ENCODE results near the gene NOTUM. TPM values are rescaled to one million over a fixed set of nuclear protein-coding genes. Genes with fewer than 3 reads are reported as not detected.

The NOTUM gene
- total and polyA plus RNA-seq, 7 experiments from 2014 or later: 0.35 to 0.82 TPM; not detected in 5

- Mint-ChIP-seq H3K9me3 (no peaks in the 10 kb centered on the region), H3K36me3 (peaks cover 0 to 4% (median 0%) of the 10 kb centered on the region in 5 donors), H3K4me3 (no peak overlapping the region), H3K4me1 (peaks cover 0 to 6% (median 0%) of the 10 kb centered on the region in 7 donors), H3K27me3 (no peaks in the 10 kb centered on the region), H3K27ac (no peak overlapping the region)
- H3K36me3 ChIP-seq (ENCODE audit: control insufficient read depth in 2 of 3, insufficient read depth in 3 of 3, low read length in 3 of 3): peaks cover 0 to 14% (median 0%) of the 10 kb centered on the region in 3 experiments
- H3K27me3 ChIP-seq (ENCODE audit: control insufficient read depth in 2 of 2, insufficient read depth in 2 of 2, low read length in 2 of 2): no peaks in the 10 kb centered on the region
- ATAC-seq: no peak
- no peaks in the 10 kb centered on the region for H3K9me3 ChIP-seq (ENCODE audit: control insufficient read depth in 2 of 3, low read length in 3 of 3)
- H3K4me1 ChIP-seq (ENCODE audit: control insufficient read depth in 2 of 2, insufficient read depth in 2 of 2, low read length in 2 of 2): no peaks in the 10 kb centered on the region
- DNase-seq: no peak
- intact Hi-C loops (cut with micrococcal nuclease): no loop called here
- no peak overlapping the region for H3K4me3 ChIP-seq (ENCODE audit: low read length)
- H3K27ac ChIP-seq (ENCODE audit: low read depth, low read length): no peak overlapping the region
- POLR2A ChIA-PET: no interaction called here
- CTCF ChIA-PET: no interaction called here
Measured at GRCh38 chr17:82000803-82001570, 40.0 kb upstream of the NOTUM start.

- POLR2A ChIA-PET: no interaction called here
- ATAC-seq (no peak), DNase-seq (no peak)
- H3K36me3 Mint-ChIP-seq: peaks cover 0 to 7% (median 0%) of the 10 kb centered on the region in 5 donors
- no peaks in the 10 kb centered on the region for H3K27me3 Mint-ChIP-seq
- no peak overlapping the region for H3K4me3 Mint-ChIP-seq
- H3K9me3 ChIP-seq (ENCODE audit: control insufficient read depth in 2 of 3, low read length in 3 of 3): no peaks in the 10 kb centered on the region
- intact Hi-C loops (cut with micrococcal nuclease): no loop called here
- H3K27ac ChIP-seq (ENCODE audit: low read depth, low read length): no peak overlapping the region
- peaks cover 0 to 19% (median 0%) of the 10 kb centered on the region in 3 experiments for H3K36me3 ChIP-seq (ENCODE audit: control insufficient read depth in 2 of 3, insufficient read depth in 3 of 3, low read length in 3 of 3)
- no peak overlapping the region for H3K27ac Mint-ChIP-seq
- H3K27me3 ChIP-seq (ENCODE audit: control insufficient read depth in 2 of 2, insufficient read depth in 2 of 2, low read length in 2 of 2): no peaks in the 10 kb centered on the region
- peaks cover 0 to 3% (median 0%) of the 10 kb centered on the region in 7 donors for H3K4me1 Mint-ChIP-seq
- no peak overlapping the region for H3K4me3 ChIP-seq (ENCODE audit: low read length)
- CTCF ChIA-PET: no interaction called here
- no peaks in the 10 kb centered on the region for H3K9me3 Mint-ChIP-seq
- H3K4me1 ChIP-seq (ENCODE audit: control insufficient read depth in 2 of 2, insufficient read depth in 2 of 2, low read length in 2 of 2): no peaks in the 10 kb centered on the region
Measured at GRCh38 chr17:81999976-82000802, 39.2 kb upstream of the NOTUM start.

- Histone ChIP-seq H3K27me3 (ENCODE audit: control insufficient read depth in 2 of 2, insufficient read depth in 2 of 2, low read length in 2 of 2) (no peaks in the 10 kb centered on the region), H3K36me3 (ENCODE audit: control insufficient read depth in 2 of 3, insufficient read depth in 3 of 3, low read length in 3 of 3) (peaks cover 0 to 19% (median 0%) of the 10 kb centered on the region in 3 experiments), H3K4me3 (ENCODE audit: low read length) (no peak overlapping the region), H3K4me1 (ENCODE audit: control insufficient read depth in 2 of 2, insufficient read depth in 2 of 2, low read length in 2 of 2) (no peaks in the 10 kb centered on the region), H3K9me3 (ENCODE audit: control insufficient read depth in 2 of 3, low read length in 3 of 3) (no peaks in the 10 kb centered on the region), H3K27ac (ENCODE audit: low read depth, low read length) (no peak overlapping the region)
- Mint-ChIP-seq H3K27ac (no peak overlapping the region), H3K4me1 (peaks cover 0 to 3% (median 0%) of the 10 kb centered on the region in 7 donors), H3K36me3 (peaks cover 0 to 7% (median 0%) of the 10 kb centered on the region in 5 donors), H3K9me3 (no peaks in the 10 kb centered on the region), H3K27me3 (no peaks in the 10 kb centered on the region), H3K4me3 (no peak overlapping the region)
- ChIA-PET POLR2A (no interaction called here), CTCF (interaction anchor here (0.7 kb wide), 1 partner anchor 31 kb away, joined by 3 read pairs; no protein-coding TSS in a partner anchor)
- intact Hi-C loops (cut with micrococcal nuclease): no loop called here
- DNase-seq (no peak), ATAC-seq (no peak)
Measured at GRCh38 chr17:81999587-81999975, 38.6 kb upstream of the NOTUM start.

GRCh38 chr17:81998691-81999438 is 37.9 kb upstream of the NOTUM start:
- no peaks in the 10 kb centered on the region for H3K9me3 Mint-ChIP-seq
- no peak overlapping the region for H3K4me3 ChIP-seq (ENCODE audit: low read length)
- no peak for DNase-seq
- H3K27me3 ChIP-seq (ENCODE audit: control insufficient read depth in 2 of 2, insufficient read depth in 2 of 2, low read length in 2 of 2): no peaks in the 10 kb centered on the region
- peaks cover 0 to 19% (median 0%) of the 10 kb centered on the region in 3 experiments for H3K36me3 ChIP-seq (ENCODE audit: control insufficient read depth in 2 of 3, insufficient read depth in 3 of 3, low read length in 3 of 3)
- peaks cover 0 to 3% (median 0%) of the 10 kb centered on the region in 7 donors for H3K4me1 Mint-ChIP-seq
- no peak for ATAC-seq
- POLR2A ChIA-PET: interaction anchor here (1.1 kb wide), 1 partner anchor 24 kb away, joined by 3 read pairs; the partner anchor contains the start of genes CENPX and LRRC45
- CTCF ChIA-PET: interaction anchor here (0.7 kb wide), 1 partner anchor 30 kb away, joined by 3 read pairs; no protein-coding TSS in a partner anchor
- intact Hi-C loops (cut with micrococcal nuclease): no loop called here
- no peaks in the 10 kb centered on the region for H3K9me3 ChIP-seq (ENCODE audit: control insufficient read depth in 2 of 3, low read length in 3 of 3)
- no peaks in the 10 kb centered on the region for H3K27me3 Mint-ChIP-seq
- no peak overlapping the region for H3K27ac Mint-ChIP-seq
- peaks cover 0 to 7% (median 0%) of the 10 kb centered on the region in 5 donors for H3K36me3 Mint-ChIP-seq
- H3K4me3 Mint-ChIP-seq: no peak overlapping the region
- H3K27ac ChIP-seq (ENCODE audit: low read depth, low read length): no peak overlapping the region
- no peaks in the 10 kb centered on the region for H3K4me1 ChIP-seq (ENCODE audit: control insufficient read depth in 2 of 2, insufficient read depth in 2 of 2, low read length in 2 of 2)

GRCh38 chr17:81998212-81998611 is 37.2 kb upstream of the NOTUM start:
- POLR2A ChIA-PET: interaction anchor here (1.1 kb wide), 1 partner anchor 24 kb away, joined by 3 read pairs; the partner anchor contains the start of genes CENPX and LRRC45

GRCh38 chr17:81996757-81997441 is 35.9 kb upstream of the NOTUM start:
- peaks cover 0 to 7% (median 0%) of the 10 kb centered on the region in 5 donors for H3K36me3 Mint-ChIP-seq
- no peak overlapping the region for H3K4me3 ChIP-seq (ENCODE audit: low read length)
- POLR2A ChIA-PET: interaction anchor here (0.6 kb wide), 2 partner anchors 12 to 333 kb away, joined by 3 read pairs; no protein-coding TSS in a partner anchor
- H3K4me1 Mint-ChIP-seq: peaks cover 0 to 3% (median 0%) of the 10 kb centered on the region in 7 donors
- H3K4me3 Mint-ChIP-seq: no peak overlapping the region
- H3K27ac ChIP-seq (ENCODE audit: low read depth, low read length): no peak overlapping the region
- ATAC-seq (no peak), DNase-seq (no peak)
- no peaks in the 10 kb centered on the region for H3K9me3 Mint-ChIP-seq
- H3K27me3 Mint-ChIP-seq: no peaks in the 10 kb centered on the region
- H3K4me1 ChIP-seq (ENCODE audit: control insufficient read depth in 2 of 2, insufficient read depth in 2 of 2, low read length in 2 of 2): no peaks in the 10 kb centered on the region
- no peaks in the 10 kb centered on the region for H3K27me3 ChIP-seq (ENCODE audit: control insufficient read depth in 2 of 2, insufficient read depth in 2 of 2, low read length in 2 of 2)
- peaks cover 0 to 22% (median 0%) of the 10 kb centered on the region in 3 experiments for H3K36me3 ChIP-seq (ENCODE audit: control insufficient read depth in 2 of 3, insufficient read depth in 3 of 3, low read length in 3 of 3)
- no peak overlapping the region for H3K27ac Mint-ChIP-seq
- CTCF ChIA-PET: interaction anchor here (1.1 kb wide), 1 partner anchor 37 kb away, joined by 4 read pairs; no protein-coding TSS in a partner anchor
- intact Hi-C loops (cut with micrococcal nuclease): no loop called here
- H3K9me3 ChIP-seq (ENCODE audit: control insufficient read depth in 2 of 3, low read length in 3 of 3): no peaks in the 10 kb centered on the region

More at GRCh38 chr17:81998212-81998611, 37.2 kb upstream of the NOTUM start:
- DNase-seq: no peak
- Mint-ChIP-seq H3K36me3 (peaks cover 0 to 7% (median 0%) of the 10 kb centered on the region in 5 donors), H3K4me1 (peaks cover 0 to 3% (median 0%) of the 10 kb centered on the region in 7 donors), H3K27ac (no peak overlapping the region), H3K9me3 (no peaks in the 10 kb centered on the region), H3K27me3 (no peaks in the 10 kb centered on the region), H3K4me3 (no peak overlapping the region)
- Histone ChIP-seq H3K27me3 (ENCODE audit: control insufficient read depth in 2 of 2, insufficient read depth in 2 of 2, low read length in 2 of 2) (no peaks in the 10 kb centered on the region), H3K36me3 (ENCODE audit: control insufficient read depth in 2 of 3, insufficient read depth in 3 of 3, low read length in 3 of 3) (peaks cover 0 to 19% (median 0%) of the 10 kb centered on the region in 3 experiments), H3K27ac (ENCODE audit: low read depth, low read length) (no peak overlapping the region), H3K4me3 (ENCODE audit: low read length) (no peak overlapping the region), H3K9me3 (ENCODE audit: control insufficient read depth in 2 of 3, low read length in 3 of 3) (no peaks in the 10 kb centered on the region), H3K4me1 (ENCODE audit: control insufficient read depth in 2 of 2, insufficient read depth in 2 of 2, low read length in 2 of 2) (no peaks in the 10 kb centered on the region)
- CTCF ChIA-PET: no interaction called here
- intact Hi-C loops (cut with micrococcal nuclease): no loop called here
- ATAC-seq: no peak
